Measurements from ENCODE around the gene FAM24B. TPM values are rescaled to one million over a fixed set of nuclear protein-coding genes. Genes with fewer than 3 reads are reported as not detected.

Gene FAM24B
- total RNA-seq, 1 donor from 2014 or later = 1.0 TPM

DNA sequence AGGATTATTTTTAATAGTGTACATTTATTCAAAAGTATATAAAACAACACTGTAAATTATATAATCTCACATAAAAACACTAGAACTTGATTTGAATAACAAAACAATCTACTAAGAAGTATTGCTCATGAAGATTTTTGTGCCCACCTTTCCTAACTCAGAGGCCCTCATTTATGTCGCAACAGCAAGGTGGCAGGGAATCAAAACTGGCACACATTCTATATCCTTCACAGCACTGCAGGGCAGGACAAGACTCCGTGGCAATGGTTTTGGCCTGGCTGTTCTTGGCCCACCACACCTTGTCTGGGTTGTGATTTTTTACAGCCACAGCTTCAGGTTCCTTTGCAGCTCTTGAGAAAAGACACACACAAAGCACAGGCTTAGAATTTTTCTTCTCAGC lies 30.3 kb downstream of the FAM24B start:
- Histone ChIP-seq H3K9me3 (ENCODE audit: control insufficient read depth in 3 of 3, low read length in 3 of 3) (no peaks in the 10 kb centered on the region), H3K4me3 (ENCODE audit: low read length in 3 of 3) (no peak overlapping the region), H3K4me1 (ENCODE audit: control insufficient read depth in 3 of 3, insufficient read depth in 3 of 3, low read length in 3 of 3) (peaks cover 0 to 6% (median 3%) of the 10 kb centered on the region in 3 donors), H3K27ac (ENCODE audit: low read depth, low read length) (no peak overlapping the region), H3K9ac (ENCODE audit: low read depth in 1 of 3, low read length in 3 of 3) (no peak overlapping the region), H3K27me3 (ENCODE audit: control insufficient read depth in 3 of 3, insufficient read depth in 3 of 3, low read length in 3 of 3) (no peaks in the 10 kb centered on the region), H3K36me3 (ENCODE audit: control insufficient read depth in 3 of 3, insufficient read depth in 3 of 3, low read length in 3 of 3) (no peaks in the 10 kb centered on the region)

DNA sequence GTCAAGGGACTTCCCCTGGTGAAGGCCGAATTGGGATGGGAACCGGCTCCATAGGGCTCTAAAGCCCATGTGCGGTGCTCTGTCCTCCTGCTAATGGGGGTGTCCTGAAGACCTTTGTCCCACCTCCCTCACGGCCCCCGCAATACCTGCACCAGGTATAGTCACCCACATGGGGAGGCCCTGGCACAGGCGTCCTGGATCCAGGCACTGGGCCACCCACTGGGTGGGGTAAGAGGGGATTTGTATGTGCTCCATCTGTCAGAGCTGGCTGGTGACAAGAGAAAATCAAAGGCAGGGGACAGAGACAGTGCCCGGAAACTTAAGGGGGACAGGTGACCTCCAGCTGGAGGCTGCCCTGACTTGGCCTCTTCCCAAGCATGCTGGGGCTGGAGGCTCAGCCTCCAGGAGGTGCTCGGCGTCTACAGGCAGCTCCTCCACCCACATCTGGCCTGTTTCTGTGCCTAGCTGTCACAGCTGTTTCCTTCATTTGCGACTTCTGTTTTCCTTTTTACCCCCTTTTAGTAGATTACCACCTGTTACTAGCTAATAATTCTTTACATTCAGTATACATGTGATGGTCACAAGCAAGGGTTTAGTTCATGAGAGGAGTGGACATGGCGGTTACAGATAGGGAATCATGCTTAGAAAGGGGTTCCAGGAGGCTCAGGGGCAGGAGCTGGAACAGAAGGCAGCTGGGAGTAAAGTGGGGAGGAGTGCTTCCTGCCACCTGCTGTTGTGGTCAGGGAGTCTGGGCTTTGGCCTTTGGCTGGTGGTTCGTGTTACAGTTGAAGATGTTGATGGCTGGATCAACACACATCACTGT lies 31.4 kb downstream of the FAM24B start:
- no peak overlapping the region for H3K9ac ChIP-seq (ENCODE audit: low read depth in 1 of 3, low read length in 3 of 3)
- no peaks in the 10 kb centered on the region for H3K27me3 ChIP-seq (ENCODE audit: control insufficient read depth in 3 of 3, insufficient read depth in 3 of 3, low read length in 3 of 3)
- H3K4me1 ChIP-seq (ENCODE audit: control insufficient read depth in 3 of 3, insufficient read depth in 3 of 3, low read length in 3 of 3) = peaks cover 0 to 6% (median 3%) of the 10 kb centered on the region in 3 donors
- no peaks in the 10 kb centered on the region for H3K9me3 ChIP-seq (ENCODE audit: control insufficient read depth in 3 of 3, low read length in 3 of 3)
- H3K36me3 ChIP-seq (ENCODE audit: control insufficient read depth in 3 of 3, insufficient read depth in 3 of 3, low read length in 3 of 3) = no peaks in the 10 kb centered on the region
- H3K4me3 ChIP-seq (ENCODE audit: low read length in 3 of 3) = no peak overlapping the region
- H3K27ac ChIP-seq (ENCODE audit: low read depth, low read length) = no peak overlapping the region

DNA sequence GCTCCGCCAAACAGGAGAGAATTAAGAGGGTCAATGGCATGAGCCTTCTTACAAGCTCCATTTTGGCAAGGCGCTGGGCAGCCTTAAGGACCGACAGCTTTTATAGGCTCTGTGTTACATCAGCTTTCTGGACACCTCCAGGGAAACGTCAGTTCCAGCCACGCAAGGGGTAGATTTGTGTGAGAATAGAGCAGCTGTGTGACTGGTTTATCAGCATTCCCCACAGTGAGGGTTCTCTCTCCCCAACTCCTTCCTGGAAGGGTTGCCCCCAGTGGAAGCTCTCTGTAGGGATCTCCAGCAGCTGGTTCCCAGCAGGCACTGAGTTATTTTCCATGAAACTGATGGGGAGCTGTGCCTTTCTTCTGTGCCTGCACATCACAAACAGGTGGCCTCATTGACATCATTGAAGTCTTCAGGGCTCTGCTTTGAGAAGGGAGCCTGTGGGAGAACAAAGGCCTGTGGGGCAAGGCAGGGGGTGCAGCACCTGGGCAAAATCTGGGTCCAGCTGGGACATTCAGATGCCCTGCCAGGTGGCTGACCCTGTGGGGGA lies 33.5 kb downstream of the FAM24B start, which contains the start of gene CUZD1:
TSS of gene CUZD1 (minus strand) at position 75 of the 550 bp plus-strand sequence. CDS start at position 61, 14 bp downstream.
- Histone ChIP-seq H3K27ac (ENCODE audit: low read depth, low read length) (no peak within 1 kb of the TSS), H3K4me3 (ENCODE audit: low read length in 3 of 3) (no peak within 1 kb of the TSS), H3K9ac (ENCODE audit: low read depth in 1 of 3, low read length in 3 of 3) (no peak within 1 kb of the TSS), H3K27me3 (ENCODE audit: control insufficient read depth in 3 of 3, insufficient read depth in 3 of 3, low read length in 3 of 3) (no peaks in the 10 kb centered on the region), H3K4me1 (ENCODE audit: control insufficient read depth in 3 of 3, insufficient read depth in 3 of 3, low read length in 3 of 3) (peaks cover 0 to 6% (median 3%) of the 10 kb centered on the region in 3 donors), H3K9me3 (ENCODE audit: control insufficient read depth in 3 of 3, low read length in 3 of 3) (no peaks in the 10 kb centered on the region), H3K36me3 (ENCODE audit: control insufficient read depth in 3 of 3, insufficient read depth in 3 of 3, low read length in 3 of 3) (no peaks in the 10 kb centered on the region)

DNA sequence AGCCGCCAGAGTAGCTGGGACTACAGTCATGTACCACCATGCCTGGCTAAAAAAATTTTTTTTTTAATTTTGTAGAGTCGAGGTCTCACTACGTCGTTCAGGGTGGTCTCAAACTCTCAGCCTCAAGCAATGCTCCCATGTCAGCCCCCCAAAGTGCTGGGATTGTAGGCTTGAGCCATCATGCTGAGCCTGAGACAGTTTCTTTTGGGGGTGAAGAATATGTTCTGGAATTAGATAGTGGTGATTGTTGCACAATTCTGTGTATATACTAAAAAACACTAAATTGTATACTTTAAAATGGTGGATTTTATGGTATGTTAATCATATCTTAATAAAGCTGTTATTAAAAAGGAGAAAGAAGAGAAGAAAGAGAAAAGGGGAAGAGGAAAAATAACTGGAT lies 35.2 kb downstream of the FAM24B start:
- peaks cover 0 to 6% (median 3%) of the 10 kb centered on the region in 3 donors for H3K4me1 ChIP-seq (ENCODE audit: control insufficient read depth in 3 of 3, insufficient read depth in 3 of 3, low read length in 3 of 3)
- no peaks in the 10 kb centered on the region for H3K9me3 ChIP-seq (ENCODE audit: control insufficient read depth in 3 of 3, low read length in 3 of 3)
- no peak overlapping the region for H3K4me3 ChIP-seq (ENCODE audit: low read length in 3 of 3)
- H3K27ac ChIP-seq (ENCODE audit: low read depth, low read length) = no peak overlapping the region
- no peaks in the 10 kb centered on the region for H3K27me3 ChIP-seq (ENCODE audit: control insufficient read depth in 3 of 3, insufficient read depth in 3 of 3, low read length in 3 of 3)
- no peak overlapping the region for H3K9ac ChIP-seq (ENCODE audit: low read depth in 1 of 3, low read length in 3 of 3)
- no peaks in the 10 kb centered on the region for H3K36me3 ChIP-seq (ENCODE audit: control insufficient read depth in 3 of 3, insufficient read depth in 3 of 3, low read length in 3 of 3)

DNA sequence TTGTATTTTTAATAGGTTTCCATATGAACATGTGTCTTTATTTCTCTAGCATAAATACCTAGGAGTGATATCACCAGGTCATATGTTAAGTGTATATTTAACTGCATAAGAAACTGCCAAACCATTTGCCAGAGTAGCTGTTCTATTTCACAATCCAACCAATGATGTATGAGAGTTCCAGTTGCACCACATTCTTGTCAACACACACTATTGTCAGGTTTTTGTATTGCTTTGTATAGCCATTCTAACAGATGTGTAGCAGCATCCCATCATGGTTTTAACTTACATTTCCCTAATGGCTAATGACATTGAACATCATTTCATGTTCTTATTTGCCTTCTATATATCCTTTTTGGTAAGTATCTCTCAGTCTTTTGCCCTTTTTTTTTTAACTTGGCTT lies 37.8 kb downstream of the FAM24B start:
- H3K27ac ChIP-seq (ENCODE audit: low read depth, low read length) = no peak overlapping the region
- H3K4me1 ChIP-seq (ENCODE audit: control insufficient read depth in 3 of 3, insufficient read depth in 3 of 3, low read length in 3 of 3) = no peaks in the 10 kb centered on the region
- H3K27me3 ChIP-seq (ENCODE audit: control insufficient read depth in 3 of 3, insufficient read depth in 3 of 3, low read length in 3 of 3) = no peaks in the 10 kb centered on the region
- H3K36me3 ChIP-seq (ENCODE audit: control insufficient read depth in 3 of 3, insufficient read depth in 3 of 3, low read length in 3 of 3) = no peaks in the 10 kb centered on the region
- no peak overlapping the region for H3K4me3 ChIP-seq (ENCODE audit: low read length in 3 of 3)
- H3K9me3 ChIP-seq (ENCODE audit: control insufficient read depth in 3 of 3, low read length in 3 of 3) = no peaks in the 10 kb centered on the region
- H3K9ac ChIP-seq (ENCODE audit: low read depth in 1 of 3, low read length in 3 of 3) = no peak overlapping the region

- Histone ChIP-seq H3K9me3 (ENCODE audit: control insufficient read depth in 3 of 3, low read length in 3 of 3) (no peaks in the 10 kb centered on the region), H3K9ac (ENCODE audit: low read depth in 1 of 3, low read length in 3 of 3) (no peak overlapping the region), H3K4me1 (ENCODE audit: control insufficient read depth in 3 of 3, insufficient read depth in 3 of 3, low read length in 3 of 3) (no peaks in the 10 kb centered on the region), H3K27ac (ENCODE audit: low read depth, low read length) (no peak overlapping the region), H3K27me3 (ENCODE audit: control insufficient read depth in 3 of 3, insufficient read depth in 3 of 3, low read length in 3 of 3) (no peaks in the 10 kb centered on the region), H3K4me3 (ENCODE audit: low read length in 3 of 3) (no peak overlapping the region), H3K36me3 (ENCODE audit: control insufficient read depth in 3 of 3, insufficient read depth in 3 of 3, low read length in 3 of 3) (peaks cover 0 to 2% (median 0%) of the 10 kb centered on the region in 3 donors)
These were observed 39.9 kb downstream of the FAM24B start for GRCh38 chr10:122839505-122839904.

- Histone ChIP-seq H3K27me3 (ENCODE audit: control insufficient read depth in 3 of 3, insufficient read depth in 3 of 3, low read length in 3 of 3) (no peaks in the 10 kb centered on the region), H3K9me3 (ENCODE audit: control insufficient read depth in 3 of 3, low read length in 3 of 3) (no peaks in the 10 kb centered on the region), H3K27ac (ENCODE audit: low read depth, low read length) (no peak overlapping the region), H3K9ac (ENCODE audit: low read depth in 1 of 3, low read length in 3 of 3) (no peak overlapping the region), H3K4me3 (ENCODE audit: low read length in 3 of 3) (no peak overlapping the region), H3K36me3 (ENCODE audit: control insufficient read depth in 3 of 3, insufficient read depth in 3 of 3, low read length in 3 of 3) (peaks cover 0 to 2% (median 0%) of the 10 kb centered on the region in 3 donors), H3K4me1 (ENCODE audit: control insufficient read depth in 3 of 3, insufficient read depth in 3 of 3, low read length in 3 of 3) (no peaks in the 10 kb centered on the region)
These were observed 40.5 kb downstream of the FAM24B start for GRCh38 chr10:122838880-122839279.

DNA sequence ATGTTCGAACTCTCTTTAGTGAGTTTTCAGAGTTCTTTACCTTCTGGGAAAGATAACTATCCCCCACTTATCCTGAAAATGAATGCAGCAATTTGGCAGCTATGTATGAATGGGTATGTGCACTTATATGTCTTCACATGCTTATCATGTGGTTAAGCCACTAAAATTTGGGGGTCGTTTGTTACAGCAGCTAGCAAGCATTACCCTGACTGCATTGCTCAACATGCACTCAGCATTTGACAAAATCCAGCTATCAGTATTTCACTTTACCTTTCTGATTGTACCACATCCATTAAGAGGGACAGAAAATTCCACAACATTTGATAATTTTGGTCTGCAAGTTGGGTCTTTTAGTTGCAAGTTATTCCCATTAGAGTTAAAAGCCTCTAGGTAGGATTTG lies 43.5 kb downstream of the FAM24B start:
- no peak overlapping the region for H3K9ac ChIP-seq (ENCODE audit: low read depth in 1 of 3, low read length in 3 of 3)
- H3K9me3 ChIP-seq (ENCODE audit: control insufficient read depth in 3 of 3, low read length in 3 of 3) = no peaks in the 10 kb centered on the region
- no peaks in the 10 kb centered on the region for H3K27me3 ChIP-seq (ENCODE audit: control insufficient read depth in 3 of 3, insufficient read depth in 3 of 3, low read length in 3 of 3)
- peaks cover 0 to 6% (median 0%) of the 10 kb centered on the region in 3 donors for H3K36me3 ChIP-seq (ENCODE audit: control insufficient read depth in 3 of 3, insufficient read depth in 3 of 3, low read length in 3 of 3)
- H3K4me3 ChIP-seq (ENCODE audit: low read length in 3 of 3) = no peak overlapping the region
- no peaks in the 10 kb centered on the region for H3K4me1 ChIP-seq (ENCODE audit: control insufficient read depth in 3 of 3, insufficient read depth in 3 of 3, low read length in 3 of 3)
- H3K27ac ChIP-seq (ENCODE audit: low read depth, low read length) = no peak overlapping the region

GRCh38 chr10:122830965-122831353 lies 48.4 kb downstream of the FAM24B start:
- no peaks in the 10 kb centered on the region for H3K27me3 ChIP-seq (ENCODE audit: control insufficient read depth in 3 of 3, insufficient read depth in 3 of 3, low read length in 3 of 3)
- peaks cover 0 to 6% (median 0%) of the 10 kb centered on the region in 3 donors for H3K36me3 ChIP-seq (ENCODE audit: control insufficient read depth in 3 of 3, insufficient read depth in 3 of 3, low read length in 3 of 3)
- H3K9ac ChIP-seq (ENCODE audit: low read depth in 1 of 3, low read length in 3 of 3) = no peak overlapping the region
- H3K27ac ChIP-seq (ENCODE audit: low read depth, low read length) = no peak overlapping the region
- H3K9me3 ChIP-seq (ENCODE audit: control insufficient read depth in 3 of 3, low read length in 3 of 3) = no peaks in the 10 kb centered on the region
- H3K4me1 ChIP-seq (ENCODE audit: control insufficient read depth in 3 of 3, insufficient read depth in 3 of 3, low read length in 3 of 3) = no peaks in the 10 kb centered on the region
- no peak overlapping the region for H3K4me3 ChIP-seq (ENCODE audit: low read length in 3 of 3)

GRCh38 chr10:122830273-122830964 lies 49.0 kb downstream of the FAM24B start:
- no peak overlapping the region for H3K27ac ChIP-seq (ENCODE audit: low read depth, low read length)
- H3K36me3 ChIP-seq (ENCODE audit: control insufficient read depth in 3 of 3, insufficient read depth in 3 of 3, low read length in 3 of 3) = peaks cover 0 to 6% (median 0%) of the 10 kb centered on the region in 3 donors
- no peaks in the 10 kb centered on the region for H3K9me3 ChIP-seq (ENCODE audit: control insufficient read depth in 3 of 3, low read length in 3 of 3)
- H3K27me3 ChIP-seq (ENCODE audit: control insufficient read depth in 3 of 3, insufficient read depth in 3 of 3, low read length in 3 of 3) = no peaks in the 10 kb centered on the region
- H3K4me3 ChIP-seq (ENCODE audit: low read length in 3 of 3) = no peak overlapping the region
- no peaks in the 10 kb centered on the region for H3K4me1 ChIP-seq (ENCODE audit: control insufficient read depth in 3 of 3, insufficient read depth in 3 of 3, low read length in 3 of 3)
- no peak overlapping the region for H3K9ac ChIP-seq (ENCODE audit: low read depth in 1 of 3, low read length in 3 of 3)
